ENCODE results near the gene GOLGA1. TPM values are rescaled to one million over a fixed set of nuclear protein-coding genes. Genes with fewer than 3 reads are reported as not detected.

The GOLGA1 gene
- total and polyA plus RNA-seq, 8 donors = 15.4 to 20.2 (median 18.8) TPM

- H3K36me3 ChIP-seq = peaks cover 0 to 91% of the 10 kb centered on the region in 2 donors
- no peak overlapping the region for H3K27ac ChIP-seq
- intact Hi-C loops (cut with DNase I) = no loop called here
- H3K9me3 ChIP-seq = no peaks in the 10 kb centered on the region
- no peak for ATAC-seq
- H3K4me1 ChIP-seq = peaks cover 11 to 26% of the 10 kb centered on the region in 2 donors
- peak in 1 of 4 donors; percentile 59 for DNase-seq
- no peaks in the 10 kb centered on the region for H3K27me3 ChIP-seq
- H3K4me3 ChIP-seq = no peak overlapping the region
- no peak for TF ChIP-seq CTCF (IDR thresholded peaks at IDR 0.05)
Measured at GRCh38 chr9:124877021-124877782, 63.7 kb downstream of the GOLGA1 start.

DNA sequence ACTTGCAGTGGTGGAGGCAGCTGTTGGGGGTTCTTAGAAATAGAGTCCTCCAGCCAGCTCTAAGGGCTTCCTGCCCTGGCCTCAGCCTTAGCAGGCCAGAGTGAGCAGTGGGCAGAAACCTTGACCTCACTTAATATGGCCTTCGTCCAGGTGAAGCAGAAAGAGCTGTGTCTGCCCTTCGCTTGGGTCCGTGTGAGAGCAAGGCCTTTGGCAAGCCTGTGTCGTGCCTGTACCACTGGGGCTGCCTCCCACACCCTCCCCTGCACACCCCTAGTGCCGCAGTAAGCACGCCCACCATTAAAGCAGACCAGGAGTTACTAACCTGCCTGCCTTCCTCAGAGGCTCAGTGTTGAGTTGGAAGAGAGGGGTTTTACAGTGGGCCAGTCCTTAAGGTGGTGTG is 65.4 kb downstream of the GOLGA1 start:
- no peak for TF ChIP-seq CTCF (IDR thresholded peaks at IDR 0.05)
- Histone ChIP-seq H3K4me3 (no peak overlapping the region), H3K36me3 (peaks cover 0 to 74% of the 10 kb centered on the region in 2 donors), H3K4me1 (peaks cover 21 to 43% of the 10 kb centered on the region in 2 donors), H3K27ac (no peak overlapping the region), H3K9me3 (no peaks in the 10 kb centered on the region), H3K27me3 (no peaks in the 10 kb centered on the region)
- DNase-seq = peak in 1 of 4 donors; percentile 27
- ATAC-seq = no peak
- intact Hi-C loops (cut with DNase I) = no loop called here

- intact Hi-C loops (cut with DNase I) = no loop called here
- no peaks in the 10 kb centered on the region for H3K9me3 ChIP-seq
- no peaks in the 10 kb centered on the region for H3K27me3 ChIP-seq
- TF ChIP-seq CTCF (IDR thresholded peaks at IDR 0.05) = no peak
- H3K27ac ChIP-seq = no peak overlapping the region
- peaks cover 26 to 51% of the 10 kb centered on the region in 2 donors for H3K4me1 ChIP-seq
- H3K36me3 ChIP-seq = peaks cover 0 to 56% of the 10 kb centered on the region in 2 donors
- DNase-seq (peak in 1 of 4 donors; percentile 47), ATAC-seq (no peak)
- peak overlapping the region in 1 of 2 donors; percentile 6 for H3K4me3 ChIP-seq
Measured at GRCh38 chr9:124873664-124874063, 67.2 kb downstream of the GOLGA1 start.

DNA sequence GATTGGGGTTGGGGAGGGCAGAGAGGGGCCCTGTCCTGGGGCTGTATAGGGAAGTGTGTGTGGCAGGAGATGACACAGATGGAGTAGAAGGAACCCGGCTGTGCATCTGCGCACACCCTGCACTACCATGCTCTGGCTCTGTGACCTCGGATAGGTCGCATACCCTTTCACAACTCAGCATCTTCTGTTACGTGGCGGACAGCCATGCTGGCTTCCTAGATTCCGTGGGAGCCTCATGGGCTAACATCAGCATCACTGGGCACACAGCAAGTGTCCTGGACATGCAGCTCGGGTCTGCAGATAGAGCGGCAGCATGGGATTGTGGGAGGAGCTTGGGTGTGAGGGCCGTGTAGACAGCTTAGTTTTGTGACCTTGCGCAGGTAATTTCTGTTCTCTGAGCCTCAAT is 69.7 kb downstream of the GOLGA1 start:
- H3K27ac ChIP-seq = peak overlapping the region in 1 of 2 donors; percentile 92
- no peaks in the 10 kb centered on the region for H3K9me3 ChIP-seq
- no peaks in the 10 kb centered on the region for H3K27me3 ChIP-seq
- intact Hi-C loops (cut with DNase I) = no loop called here
- H3K4me3 ChIP-seq = peak overlapping the region in 1 of 2 donors; percentile 100
- H3K36me3 ChIP-seq = peaks cover 0 to 31% of the 10 kb centered on the region in 2 donors
- ATAC-seq = no peak
- no peak for DNase-seq
- H3K4me1 ChIP-seq = peaks cover 33 to 61% of the 10 kb centered on the region in 2 donors
- no peak for TF ChIP-seq CTCF (IDR thresholded peaks at IDR 0.05)

GRCh38 chr9:124870723-124871122 is 70.2 kb downstream of the GOLGA1 start:
- H3K36me3 ChIP-seq = peaks cover 0 to 26% of the 10 kb centered on the region in 2 donors
- peak overlapping the region; percentile 88 to 100 for H3K4me3 ChIP-seq
- peak overlapping the region; percentile 88 to 92 for H3K27ac ChIP-seq
- no peak for ATAC-seq
- no peaks in the 10 kb centered on the region for H3K27me3 ChIP-seq
- no peaks in the 10 kb centered on the region for H3K9me3 ChIP-seq
- peaks cover 33 to 61% of the 10 kb centered on the region in 2 donors for H3K4me1 ChIP-seq
- TF ChIP-seq CTCF (IDR thresholded peaks at IDR 0.05) = no peak
- DNase-seq = no peak
- intact Hi-C loops (cut with DNase I) = no loop called here

All from left lung (tissue), 10 donors.